ENCODE measurements around the gene MOBP. TPM values are rescaled to one million over a fixed set of nuclear protein-coding genes. Genes with fewer than 3 reads are reported as not detected.

The MOBP gene
- total RNA-seq, 1 experiment from 2014 or later, result not detected

DNA sequence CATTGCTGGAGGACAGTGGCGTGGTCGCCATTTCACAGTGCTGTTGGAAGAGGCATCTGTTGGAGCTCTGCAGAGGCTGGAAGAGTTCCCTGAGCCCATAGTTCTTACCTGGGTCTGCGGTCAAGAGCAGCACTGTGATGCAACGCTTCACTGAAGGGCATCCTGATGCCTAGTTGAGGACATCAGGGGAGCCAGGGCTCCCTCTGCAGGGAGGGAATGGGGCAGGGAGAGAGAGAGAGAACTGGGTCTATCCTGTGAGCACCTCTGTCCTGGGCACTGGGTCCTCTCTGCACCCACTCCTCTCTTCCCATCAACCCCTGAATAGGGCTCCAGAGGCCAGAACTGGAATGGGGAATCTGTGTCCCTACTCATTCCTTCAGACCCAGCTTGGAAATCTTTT is 23.9 kb upstream of the MOBP start:
- H3K27ac ChIP-seq (ENCODE audit: low read length), result no peak overlapping the region
- intact Hi-C loops (cut with micrococcal nuclease), result loop anchor here (1.0 kb wide), 1 partner anchor 26 kb away; no protein-coding TSS in a partner anchor

DNA sequence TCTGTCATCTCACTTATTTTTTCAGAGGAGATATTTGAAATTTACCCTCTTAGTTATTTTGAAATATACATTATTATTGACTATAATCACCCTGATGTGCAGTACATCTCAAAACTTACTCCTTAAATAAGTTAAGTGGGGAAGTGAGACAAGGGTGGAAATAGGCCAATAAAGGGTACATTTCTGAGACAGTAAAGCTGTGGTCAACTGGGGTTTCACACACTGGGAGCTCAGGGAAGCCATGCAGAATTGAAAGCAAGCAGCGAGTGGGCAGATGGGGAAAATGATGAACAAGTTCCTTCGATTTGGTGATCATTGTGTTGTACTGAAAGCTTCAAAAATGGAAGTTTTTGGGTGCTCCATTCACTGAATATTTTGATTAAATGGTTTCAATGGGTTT is 21.6 kb upstream of the MOBP start:
- H3K4me2 ChIP-seq (ENCODE audit: low read length), result no peak overlapping the region
- H3K4me1 ChIP-seq (ENCODE audit: insufficient read depth, low read length), result peaks cover 7% of the 10 kb centered on the region; the same call in 1 of the 2 replicates
- no TSS peak for BruUV-seq (replicated peaks)
- H3K9me3 ChIP-seq (ENCODE audit: low read length), result no peaks in the 10 kb centered on the region
- H3F3A ChIP-seq (ENCODE audit: low read length, unreplicated experiment), result no peaks in the 10 kb centered on the region
- ChIA-PET CTCF (no interaction called here), POLR2A (ENCODE audit: unreplicated experiment) (interaction anchor here (0.6 kb wide), 1 partner anchor 1995 kb away, joined by 3 read pairs; no protein-coding TSS in a partner anchor)
- ATAC-seq (no peak), DNase-seq (no peak)
- H4K20me1 ChIP-seq (ENCODE audit: low read length), result no peaks in the 10 kb centered on the region
- TF ChIP-seq EZH2phosphoT487 (IDR thresholded peaks at IDR 0.05; ENCODE audit: borderline replicate concordance, low read length) (no peak), EZH2 (IDR thresholded peaks at IDR 0.05; ENCODE audit: low read length, unreplicated experiment) (no peak)
- TF ChIP-seq, protein P1, sequence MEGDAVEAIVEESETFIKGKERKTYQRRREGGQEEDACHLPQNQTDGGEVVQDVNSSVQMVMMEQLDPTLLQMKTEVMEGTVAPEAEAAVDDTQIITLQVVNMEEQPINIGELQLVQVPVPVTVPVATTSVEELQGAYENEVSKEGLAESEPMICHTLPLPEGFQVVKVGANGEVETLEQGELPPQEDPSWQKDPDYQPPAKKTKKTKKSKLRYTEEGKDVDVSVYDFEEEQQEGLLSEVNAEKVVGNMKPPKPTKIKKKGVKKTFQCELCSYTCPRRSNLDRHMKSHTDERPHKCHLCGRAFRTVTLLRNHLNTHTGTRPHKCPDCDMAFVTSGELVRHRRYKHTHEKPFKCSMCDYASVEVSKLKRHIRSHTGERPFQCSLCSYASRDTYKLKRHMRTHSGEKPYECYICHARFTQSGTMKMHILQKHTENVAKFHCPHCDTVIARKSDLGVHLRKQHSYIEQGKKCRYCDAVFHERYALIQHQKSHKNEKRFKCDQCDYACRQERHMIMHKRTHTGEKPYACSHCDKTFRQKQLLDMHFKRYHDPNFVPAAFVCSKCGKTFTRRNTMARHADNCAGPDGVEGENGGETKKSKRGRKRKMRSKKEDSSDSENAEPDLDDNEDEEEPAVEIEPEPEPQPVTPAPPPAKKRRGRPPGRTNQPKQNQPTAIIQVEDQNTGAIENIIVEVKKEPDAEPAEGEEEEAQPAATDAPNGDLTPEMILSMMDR (conservative IDR thresholded peaks at IDR 0.05; ENCODE audit: low read depth, low read length), result no peak
- H3K27me3 ChIP-seq (ENCODE audit: low read length), result no peaks in the 10 kb centered on the region; the same call in 1 of the 2 replicates
- no peak overlapping the region for H3K9ac ChIP-seq (ENCODE audit: low read length)
- no peaks in the 10 kb centered on the region for H3K36me3 ChIP-seq (ENCODE audit: low read depth, low read length)
- no peak overlapping the region for H3K27ac ChIP-seq (ENCODE audit: low read length)
- H3K9me2 ChIP-seq (replicated peaks; ENCODE audit: low read length), result no peaks in the 10 kb centered on the region
- no peak overlapping the region for H2AFZ ChIP-seq (ENCODE audit: low read length)
- no peaks in the 10 kb centered on the region for H3K79me2 ChIP-seq (ENCODE audit: low read length)
- H3K4me3 ChIP-seq (ENCODE audit: low read length), result no peak overlapping the region
- intact Hi-C loops (cut with micrococcal nuclease), result loop anchor here (5.0 kb wide), 1 partner anchor 731 kb away; no protein-coding TSS in a partner anchor

More for the DNA sequence above, 23.9 kb upstream of the MOBP start:
- no peaks in the 10 kb centered on the region for H3K79me2 ChIP-seq (ENCODE audit: low read length)
- no peaks in the 10 kb centered on the region; the same call in 1 of the 2 replicates for H3K27me3 ChIP-seq (ENCODE audit: low read length)
- H3K36me3 ChIP-seq (ENCODE audit: low read depth, low read length), result no peaks in the 10 kb centered on the region
- H4K20me1 ChIP-seq (ENCODE audit: low read length), result no peaks in the 10 kb centered on the region
- H3K4me1 ChIP-seq (ENCODE audit: insufficient read depth, low read length), result peaks cover 6% of the 10 kb centered on the region; the same call in 1 of the 2 replicates
- H3K9me3 ChIP-seq (ENCODE audit: low read length), result no peaks in the 10 kb centered on the region
- peak; percentile 25 for DNase-seq
- no peak for TF ChIP-seq EZH2phosphoT487 (IDR thresholded peaks at IDR 0.05; ENCODE audit: borderline replicate concordance, low read length)
- TF ChIP-seq, protein P1 (conservative IDR thresholded peaks at IDR 0.05; ENCODE audit: low read depth, low read length), result peak; percentile 33; the same call in 1 of the 2 replicates
- POLR2A ChIA-PET (ENCODE audit: unreplicated experiment), result no interaction called here
- no peak overlapping the region for H3K4me2 ChIP-seq (ENCODE audit: low read length)
- H2AFZ ChIP-seq (ENCODE audit: low read length), result no peak overlapping the region
- H3F3A ChIP-seq (ENCODE audit: low read length, unreplicated experiment), result no peaks in the 10 kb centered on the region
- CTCF ChIA-PET, result interaction anchor here (1.2 kb wide), 1 partner anchor 60 kb away, joined by 5 read pairs; no protein-coding TSS in a partner anchor
- no peak overlapping the region for H3K4me3 ChIP-seq (ENCODE audit: low read length)
- ATAC-seq, result peak; percentile 37; the same call in 1 of the 2 replicates
- no peaks in the 10 kb centered on the region for H3K9me2 ChIP-seq (replicated peaks; ENCODE audit: low read length)
- no peak overlapping the region for H3K9ac ChIP-seq (ENCODE audit: low read length)
- BruUV-seq (replicated peaks), result no TSS peak

DNA sequence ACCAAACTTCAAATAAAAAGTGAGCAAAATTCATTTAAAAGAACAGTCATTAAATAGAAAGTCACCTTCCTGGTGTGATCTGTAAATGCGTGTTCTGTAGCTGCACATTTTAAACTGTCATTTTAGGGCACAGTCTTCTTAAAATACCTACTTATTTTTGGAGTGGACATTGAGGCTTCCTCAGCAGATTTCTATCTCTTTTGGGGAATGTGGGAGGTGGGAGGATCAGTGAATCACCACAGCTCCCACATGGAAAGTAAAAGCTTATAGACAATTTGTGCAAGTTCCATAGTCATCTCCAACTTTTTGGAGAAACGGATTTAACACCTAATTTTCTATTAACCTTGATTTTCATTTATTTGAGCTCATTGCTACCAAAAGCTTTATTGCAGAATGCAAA is 21.0 kb upstream of the MOBP start:
- Histone ChIP-seq H3K27me3 (ENCODE audit: low read length) (no peaks in the 10 kb centered on the region; the same call in 1 of the 2 replicates), H3K27ac (ENCODE audit: low read length) (no peak overlapping the region), H3K36me3 (ENCODE audit: low read depth, low read length) (no peaks in the 10 kb centered on the region), H3K4me2 (ENCODE audit: low read length) (no peak overlapping the region), H3K9me3 (ENCODE audit: low read length) (no peaks in the 10 kb centered on the region), H4K20me1 (ENCODE audit: low read length) (no peaks in the 10 kb centered on the region), H3K9ac (ENCODE audit: low read length) (no peak overlapping the region), H3K79me2 (ENCODE audit: low read length) (no peaks in the 10 kb centered on the region), H3K4me3 (ENCODE audit: low read length) (no peak overlapping the region), H2AFZ (ENCODE audit: low read length) (no peak overlapping the region), H3K4me1 (ENCODE audit: insufficient read depth, low read length) (peaks cover 7% of the 10 kb centered on the region; the same call in 1 of the 2 replicates), H3K9me2 (replicated peaks; ENCODE audit: low read length) (no peaks in the 10 kb centered on the region), H3F3A (ENCODE audit: low read length, unreplicated experiment) (no peaks in the 10 kb centered on the region)
- intact Hi-C loops (cut with micrococcal nuclease), result loop anchor here (5.0 kb wide), 1 partner anchor 731 kb away; no protein-coding TSS in a partner anchor
- no TSS peak for BruUV-seq (replicated peaks)
- ATAC-seq, result no peak
- ChIA-PET POLR2A (ENCODE audit: unreplicated experiment) (no interaction called here), CTCF (no interaction called here)
- no peak for TF ChIP-seq EZH2phosphoT487 (IDR thresholded peaks at IDR 0.05; ENCODE audit: borderline replicate concordance, low read length)
- no peak for TF ChIP-seq EZH2 (IDR thresholded peaks at IDR 0.05; ENCODE audit: low read length, unreplicated experiment)
- TF ChIP-seq, protein P1 (conservative IDR thresholded peaks at IDR 0.05; ENCODE audit: low read depth, low read length), result no peak
- no peak for DNase-seq

Measured in PC-3 (cell line).